C4-2B (cell line): ENCODE results near the gene NFKBIL1.
A peak's percentile ranks its signal among the peaks of the same experiment; 100 is the strongest.

Source experiments
- H3K27ac ChIP-seq: fragments of 450-650 bp; 2 replicates; pipeline ENCODE4 v1.5.1; 2017
- ZFX ChIP-seq: fragments of 450-650 bp; IDR thresholded peaks from 2 replicates; pipeline ENCODE4 v1.6.1; 2017
- TF ChIP-seq, protein P1 (sequence below): fragments of 450-650 bp; conservative IDR thresholded peaks from 2 replicates; pipeline ENCODE4 v1.5.1; 2017; ENCODE audit warnings: mild to moderate bottlenecking

NFKBIL1 gene

DNA sequence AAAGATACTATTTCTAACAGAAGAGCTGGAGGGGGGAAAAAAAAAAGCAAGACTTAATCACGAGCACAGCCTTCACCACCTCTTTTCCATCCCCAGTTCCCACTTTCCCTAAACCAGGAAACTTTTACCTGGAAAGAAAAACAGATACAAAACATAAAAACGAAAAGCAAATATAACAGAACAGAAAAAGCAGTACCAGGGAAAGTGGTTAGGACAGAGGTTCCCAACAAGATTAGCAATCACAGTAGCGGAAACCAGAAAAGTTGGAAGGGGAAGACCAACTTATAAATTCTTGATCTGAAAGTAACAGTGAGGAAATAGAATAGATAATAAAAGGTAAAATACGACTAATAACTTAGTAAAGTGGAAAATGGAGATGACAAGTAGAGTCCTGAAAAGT, 6.8 kb upstream of the NFKBIL1 start:
- peak overlapping the region; percentile 95 for H3K27ac ChIP-seq
- TF ChIP-seq, protein P1, sequence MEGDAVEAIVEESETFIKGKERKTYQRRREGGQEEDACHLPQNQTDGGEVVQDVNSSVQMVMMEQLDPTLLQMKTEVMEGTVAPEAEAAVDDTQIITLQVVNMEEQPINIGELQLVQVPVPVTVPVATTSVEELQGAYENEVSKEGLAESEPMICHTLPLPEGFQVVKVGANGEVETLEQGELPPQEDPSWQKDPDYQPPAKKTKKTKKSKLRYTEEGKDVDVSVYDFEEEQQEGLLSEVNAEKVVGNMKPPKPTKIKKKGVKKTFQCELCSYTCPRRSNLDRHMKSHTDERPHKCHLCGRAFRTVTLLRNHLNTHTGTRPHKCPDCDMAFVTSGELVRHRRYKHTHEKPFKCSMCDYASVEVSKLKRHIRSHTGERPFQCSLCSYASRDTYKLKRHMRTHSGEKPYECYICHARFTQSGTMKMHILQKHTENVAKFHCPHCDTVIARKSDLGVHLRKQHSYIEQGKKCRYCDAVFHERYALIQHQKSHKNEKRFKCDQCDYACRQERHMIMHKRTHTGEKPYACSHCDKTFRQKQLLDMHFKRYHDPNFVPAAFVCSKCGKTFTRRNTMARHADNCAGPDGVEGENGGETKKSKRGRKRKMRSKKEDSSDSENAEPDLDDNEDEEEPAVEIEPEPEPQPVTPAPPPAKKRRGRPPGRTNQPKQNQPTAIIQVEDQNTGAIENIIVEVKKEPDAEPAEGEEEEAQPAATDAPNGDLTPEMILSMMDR, result no peak
- no peak for TF ChIP-seq ZFX

DNA sequence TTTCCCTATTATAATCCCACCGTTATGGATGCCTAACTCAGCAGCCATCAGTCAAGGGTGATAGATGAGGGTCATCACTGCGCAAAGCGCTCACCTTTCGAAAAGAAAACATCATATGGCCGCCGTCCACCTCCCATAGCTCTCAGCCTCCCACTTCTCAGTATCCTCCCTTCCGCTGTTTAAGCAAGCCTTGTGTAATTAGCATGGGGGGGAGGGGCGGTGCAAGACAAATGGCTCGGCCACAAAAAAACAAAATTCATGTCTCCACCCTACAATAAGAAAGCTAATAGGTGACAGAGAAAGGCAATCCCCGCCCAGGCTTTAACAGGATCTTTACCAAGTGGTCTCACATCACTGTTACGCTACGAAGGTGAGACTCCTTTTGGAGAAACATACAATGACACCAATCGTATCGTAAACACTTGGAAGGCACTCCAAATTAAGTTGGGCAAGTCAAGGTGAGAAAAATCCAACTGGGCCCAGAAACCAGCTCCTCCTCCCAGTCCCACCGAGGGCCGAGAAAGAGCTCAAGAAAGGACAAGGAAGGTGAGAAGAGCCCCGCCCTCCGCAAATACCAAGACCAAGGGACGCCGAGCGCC, 6.2 kb upstream of the NFKBIL1 start:
- TF ChIP-seq, protein P1, result no peak
- no peak; the same call in 1 of the 2 replicates for TF ChIP-seq ZFX
- peak overlapping the region; percentile 95 for H3K27ac ChIP-seq

DNA sequence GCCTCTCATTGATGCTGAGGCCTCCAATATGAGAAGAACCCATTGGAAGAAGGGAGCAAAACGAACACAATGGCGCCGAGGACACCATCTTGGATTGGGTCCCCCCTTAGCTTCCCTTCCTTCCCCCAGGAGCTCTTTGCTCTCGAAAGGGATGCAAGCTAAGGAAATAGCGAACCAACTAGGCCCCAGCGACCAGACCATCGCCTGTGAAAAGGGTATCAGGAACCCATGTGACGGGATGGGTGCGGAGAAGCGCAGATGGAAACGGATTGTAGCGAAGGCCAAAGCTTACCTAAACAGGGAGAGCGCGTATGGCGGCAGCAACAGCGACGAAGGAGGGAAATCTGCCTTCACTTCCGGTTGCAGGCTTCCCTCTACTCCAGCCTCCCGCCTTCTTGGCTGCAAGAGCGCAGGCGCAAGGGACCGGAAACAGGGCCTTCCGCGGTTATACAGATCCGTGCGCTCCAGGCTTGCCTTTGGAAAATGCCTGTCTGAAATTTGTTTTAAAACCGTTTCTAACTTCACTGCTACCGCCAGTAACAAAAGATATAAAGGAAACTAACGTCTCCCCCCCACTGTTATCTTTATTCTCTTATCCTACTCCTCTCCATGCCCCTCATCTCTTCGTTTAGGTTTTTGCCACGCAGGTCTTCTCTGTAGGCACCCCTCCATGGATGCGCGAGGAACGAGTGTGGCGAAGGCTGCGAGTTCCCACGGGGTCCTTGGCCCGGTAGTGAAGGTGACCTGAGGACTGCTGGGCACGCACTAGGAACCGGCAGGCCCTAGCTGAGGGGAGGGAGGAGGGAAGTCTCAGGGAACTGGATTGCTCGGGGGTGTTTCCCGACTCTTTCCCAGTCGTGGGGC, 5.5 kb upstream of the NFKBIL1 start, which contains the start of gene DDX39B:
TSS of gene DDX39B (minus strand) at position 346 of the 864 bp plus-strand sequence. CDS start 1,471 bp downstream, outside the sequence.
- TF ChIP-seq, protein P1, result no peak
- TF ChIP-seq ZFX, result peak; percentile 68
- H3K27ac ChIP-seq, result peak within 1 kb of the TSS; percentile 95

DNA sequence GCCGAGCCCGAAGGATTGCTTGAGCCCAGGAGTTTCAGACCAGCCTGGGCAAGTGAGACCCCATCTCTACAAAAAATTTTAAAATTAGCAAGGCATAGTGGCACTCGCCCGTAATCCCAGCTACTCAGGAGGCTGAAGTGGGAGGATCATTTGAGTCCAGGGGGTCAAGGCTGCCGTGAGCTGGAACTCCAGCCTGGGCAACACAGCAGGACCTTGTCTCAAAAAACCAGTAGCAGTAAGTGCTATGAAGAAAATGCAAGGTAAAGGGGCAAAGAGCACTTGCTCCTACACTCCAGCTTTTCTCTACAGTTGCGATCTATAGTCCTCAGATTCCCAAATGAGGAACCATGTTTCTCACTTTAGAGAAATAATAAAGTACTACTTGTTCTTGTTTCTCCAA, 3.8 kb upstream of the NFKBIL1 start:
- peak overlapping the region; percentile 13; the same call in 1 of the 2 replicates for H3K27ac ChIP-seq
- TF ChIP-seq, protein P1, result no peak
- no peak for TF ChIP-seq ZFX

DNA sequence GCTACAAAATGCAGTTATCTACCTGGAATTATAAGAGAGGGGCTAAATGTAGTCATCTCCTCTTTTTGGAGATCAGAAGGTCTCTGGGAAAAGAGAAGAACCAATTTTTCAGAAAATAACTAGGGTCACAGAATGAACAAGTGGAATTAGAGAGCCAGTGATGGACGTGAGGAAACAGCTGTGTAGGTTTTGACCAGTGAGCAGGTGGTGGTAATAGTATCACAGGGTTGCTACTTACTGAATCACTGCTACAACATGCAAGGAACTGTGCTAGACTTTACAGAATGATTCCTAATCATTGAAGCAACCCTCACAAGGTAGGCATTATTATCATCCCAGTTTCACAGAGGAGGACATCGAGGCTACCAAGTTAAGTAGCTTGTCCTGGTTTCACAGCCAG, 2.7 kb upstream of the NFKBIL1 start:
- TF ChIP-seq, protein P1, result no peak
- TF ChIP-seq ZFX, result no peak
- H3K27ac ChIP-seq, result no peak overlapping the region

DNA sequence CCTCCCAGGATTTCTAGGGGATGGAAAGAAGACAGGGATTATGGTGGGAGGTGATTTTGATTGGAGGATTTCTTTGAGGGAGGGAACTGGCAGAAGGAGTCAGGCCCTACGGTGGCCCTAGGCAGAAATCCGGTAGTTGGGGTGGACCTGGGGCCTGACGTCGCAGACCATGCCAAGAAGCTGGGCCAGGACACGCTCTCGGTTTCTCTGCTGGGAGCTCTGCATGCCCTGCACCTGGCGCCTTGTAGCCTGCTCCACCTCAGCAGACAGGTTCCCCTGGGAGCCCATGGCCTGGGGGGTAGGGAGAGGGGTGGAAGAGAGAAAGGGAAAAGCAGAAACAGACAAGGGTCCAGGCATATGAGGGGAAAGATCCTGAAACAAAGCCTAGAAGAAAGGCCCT, 2.1 kb upstream of the NFKBIL1 start:
- no peak overlapping the region for H3K27ac ChIP-seq
- no peak for TF ChIP-seq ZFX
- TF ChIP-seq, protein P1, result no peak

DNA sequence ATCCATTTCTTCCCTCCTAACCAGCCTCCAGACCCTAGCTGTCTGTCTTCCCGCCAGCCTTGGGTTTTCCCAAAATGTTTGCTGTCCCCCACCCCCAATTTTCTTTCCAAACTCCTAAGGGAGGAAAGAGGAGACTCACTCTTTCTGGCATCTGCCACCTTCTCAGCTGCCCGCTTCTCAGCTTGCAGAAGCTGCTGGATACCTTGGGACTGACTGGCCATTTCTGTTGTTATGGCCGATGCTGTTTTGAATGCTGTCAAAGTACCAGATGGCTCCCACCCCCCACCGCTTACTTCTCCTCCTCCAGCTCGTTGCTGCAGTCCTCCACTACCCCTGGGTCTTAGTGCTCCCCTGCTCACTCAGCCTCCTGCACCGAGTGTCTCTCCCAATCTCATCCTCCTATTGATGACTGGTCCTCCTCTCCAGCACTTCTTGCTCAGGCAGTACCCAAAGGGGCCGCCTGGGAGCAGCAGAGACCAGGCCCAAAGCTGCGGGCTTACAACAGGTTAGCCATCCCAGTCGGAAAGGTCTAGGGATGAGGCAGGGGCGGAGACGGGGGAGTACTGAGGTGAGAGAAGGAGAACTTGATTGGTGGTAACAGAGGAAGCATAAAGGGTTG, 960 bp upstream of the NFKBIL1 start, which contains the start of gene ATP6V1G2:
TSS of gene ATP6V1G2 (minus strand) at position 270 of the 619 bp plus-strand sequence. CDS start at position 221, 49 bp downstream.
- H3K27ac ChIP-seq, result peak within 1 kb of the TSS; percentile 77
- no peak for TF ChIP-seq ZFX
- TF ChIP-seq, protein P1, result peak; percentile 98
